DMS153 treated with DMSO at 0.1 percent for 48 hours (cell line): Measurements from ENCODE around the gene COX7A2.

ENCODE experiments used
- DNase-seq: peaks from one replicate; lab custom pipeline; 2025; ENCODE audit not compliant: unreplicated experiment; lab: John Stamatoyannopoulos, UW

The COX7A2 gene

GRCh38 chr6:75268121-75268987, 24.8 kb upstream of the COX7A2 start:
- DNase-seq: no peak

GRCh38 chr6:75267461-75267860, 23.9 kb upstream of the COX7A2 start:
- no peak for DNase-seq

- DNase-seq: peak; percentile 62
These were observed 23.2 kb upstream of the COX7A2 start for GRCh38 chr6:75266716-75267291.

GRCh38 chr6:75263401-75263750, 19.8 kb upstream of the COX7A2 start:
- no peak for DNase-seq

- no peak for DNase-seq
These were observed 19.3 kb upstream of the COX7A2 start for GRCh38 chr6:75262716-75263400.

GRCh38 chr6:75261299-75261698, 17.7 kb upstream of the COX7A2 start:
- DNase-seq: no peak

GRCh38 chr6:75257343-75258087, 13.9 kb upstream of the COX7A2 start:
- DNase-seq: no peak

GRCh38 chr6:75250552-75250951, 7.0 kb upstream of the COX7A2 start:
- DNase-seq: no peak

- no peak for DNase-seq
These were observed 6.2 kb upstream of the COX7A2 start for GRCh38 chr6:75249837-75250236.

- DNase-seq: no peak
These were observed 2.8 kb upstream of the COX7A2 start for GRCh38 chr6:75246386-75246785.

- DNase-seq: no peak
These were observed 523 bp upstream of the COX7A2 start for GRCh38 chr6:75244063-75244584.

GRCh38 chr6:75236630-75237029, 7.0 kb downstream of the COX7A2 start:
- no peak for DNase-seq

GRCh38 chr6:75235271-75235670, 8.3 kb downstream of the COX7A2 start:
- DNase-seq: no peak

GRCh38 chr6:75234126-75234865, 9.3 kb downstream of the COX7A2 start:
- no peak for DNase-seq

- no peak for DNase-seq
These were observed 10.4 kb downstream of the COX7A2 start for GRCh38 chr6:75233092-75233615.

- no peak for DNase-seq
These were observed 12.9 kb downstream of the COX7A2 start for GRCh38 chr6:75230484-75231325.

- no peak for DNase-seq
These were observed 19.2 kb downstream of the COX7A2 start for GRCh38 chr6:75224303-75224926.

GRCh38 chr6:75223428-75223827, 20.2 kb downstream of the COX7A2 start:
- no peak for DNase-seq

- DNase-seq: no peak
These were observed 21.3 kb downstream of the COX7A2 start for GRCh38 chr6:75222261-75222660.
